ENCODE results near the gene RASSF3.
"Not testable (repeated sequence)": the region's sequence is repeated elsewhere in the genome, so short reads cannot be mapped to it uniquely, and the experiment has no call there.

The RASSF3 gene

DNA sequence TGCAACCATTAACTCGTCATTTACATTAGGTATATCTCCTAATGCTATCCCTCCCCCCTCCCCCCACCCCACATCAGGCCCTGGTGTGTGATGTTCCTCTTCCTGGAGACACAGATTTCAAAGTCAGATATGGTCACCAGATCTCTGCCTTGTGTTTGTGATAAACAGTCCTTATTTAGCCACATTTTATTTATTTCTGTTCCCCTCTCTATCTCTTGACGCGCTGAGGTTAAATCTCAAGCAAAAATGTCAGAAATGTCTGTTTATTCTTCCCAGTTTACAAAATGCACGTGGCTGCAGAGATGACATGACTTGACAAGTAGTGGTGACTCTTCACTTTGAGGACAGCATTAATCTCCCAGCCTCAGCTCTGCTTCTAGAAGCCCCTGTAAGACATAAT, 11.5 kb upstream of the RASSF3 start:
- DNase-seq: no peak

GRCh38 chr12:64600164-64600561, 10.1 kb upstream of the RASSF3 start:
- no peak for DNase-seq

DNA sequence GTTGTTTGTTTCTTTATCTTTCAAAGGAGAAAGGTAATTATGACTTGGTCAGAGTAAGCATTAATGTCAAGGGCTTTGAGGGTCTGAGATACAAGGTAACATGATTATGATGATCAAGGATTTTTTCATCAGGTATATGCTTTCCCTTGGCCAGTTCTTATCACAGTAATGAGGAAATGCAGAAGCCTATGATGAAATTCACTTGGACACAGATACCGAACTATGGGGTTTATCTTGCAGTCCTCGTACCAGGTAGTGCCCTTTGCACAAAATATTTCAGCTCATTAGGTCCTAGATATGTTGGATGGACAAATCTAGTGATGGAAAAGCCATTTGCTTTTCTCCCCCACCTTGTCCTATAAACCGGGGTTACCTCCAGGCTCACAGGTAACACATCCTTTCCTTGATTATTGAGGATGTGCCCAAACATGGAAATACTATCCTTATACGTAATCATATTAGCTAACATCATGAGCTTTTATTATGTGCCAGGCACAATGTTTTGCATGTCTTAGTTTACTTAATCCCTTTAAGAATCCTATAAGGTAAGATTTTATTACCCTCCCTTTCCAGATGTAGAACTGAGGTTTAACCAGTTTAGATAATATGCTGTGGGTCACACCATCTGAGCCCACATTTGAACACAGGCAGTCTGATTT, 7.0 kb upstream of the RASSF3 start:
- DNase-seq: no peak

DNA sequence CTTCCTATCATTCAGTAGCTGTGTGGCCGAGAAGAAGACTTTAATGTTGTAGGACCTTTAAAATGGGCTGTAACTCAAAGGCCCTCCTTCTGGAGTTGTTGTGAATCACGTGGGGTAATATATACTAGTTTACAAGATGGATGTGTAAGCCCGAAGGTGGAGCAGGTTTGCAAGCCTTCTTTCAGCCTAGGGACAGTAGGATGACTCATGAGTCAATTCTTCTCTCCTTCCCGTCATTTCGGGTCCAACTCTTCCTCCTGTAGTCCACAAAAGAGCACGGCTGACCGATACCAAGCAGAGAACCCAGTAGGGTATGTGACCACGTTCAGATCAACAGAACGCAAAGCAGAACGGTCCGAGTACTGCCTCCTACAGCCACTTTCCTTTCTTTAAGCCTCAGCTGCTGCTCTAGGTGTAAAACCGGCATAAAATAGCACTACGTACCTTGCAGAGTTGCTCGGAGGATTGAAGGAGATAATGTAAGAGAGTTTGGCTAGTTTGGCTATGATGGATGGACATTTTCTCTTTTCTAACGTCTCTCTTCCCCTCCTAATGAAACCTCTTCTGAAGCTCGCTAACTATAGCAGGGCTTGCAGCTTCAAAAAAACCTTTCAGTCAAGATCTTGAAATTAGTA, 1.3 kb upstream of the RASSF3 start:
- peak; percentile 44 for DNase-seq

DNA sequence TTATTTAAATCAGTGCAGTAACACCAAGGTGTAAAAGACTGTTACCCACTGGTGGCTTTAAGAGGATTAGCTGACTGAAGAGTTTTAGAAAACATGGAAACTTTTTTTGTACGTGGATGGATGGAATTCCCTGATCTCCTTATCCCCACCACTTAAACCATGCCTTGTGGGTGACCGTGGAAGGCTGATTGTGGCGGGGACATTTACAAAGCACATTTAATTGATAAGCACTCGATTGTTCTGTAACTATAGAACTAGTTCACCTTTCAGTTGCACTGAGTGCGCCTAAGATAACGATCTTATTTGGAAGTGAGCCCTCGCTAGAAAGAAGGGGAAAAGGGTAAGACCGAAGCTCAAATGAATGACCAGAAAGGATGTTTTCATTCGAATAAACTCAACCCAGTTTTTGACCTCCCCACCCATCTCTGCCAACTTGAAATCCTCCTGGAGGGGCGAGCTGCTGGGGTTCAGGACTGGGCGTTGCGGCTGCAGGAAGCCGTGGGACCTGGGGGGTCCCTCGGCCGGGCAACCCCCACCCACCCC, 688 bp upstream of the RASSF3 start:
- no peak for DNase-seq

- peak; percentile 72 for DNase-seq
These were observed 505 bp downstream of the RASSF3 start for GRCh38 chr12:64610660-64611340.

- peak; percentile 39 for DNase-seq
These were observed 1.3 kb downstream of the RASSF3 start for GRCh38 chr12:64611341-64612284.

GRCh38 chr12:64612843-64613242, 2.5 kb downstream of the RASSF3 start:
- DNase-seq: no peak

- not testable (repeated sequence) for DNase-seq
These were observed 3.6 kb downstream of the RASSF3 start for GRCh38 chr12:64613775-64614398.

- DNase-seq: no peak
These were observed 5.9 kb downstream of the RASSF3 start for GRCh38 chr12:64616201-64616600.

- DNase-seq: no peak
These were observed 8.8 kb downstream of the RASSF3 start for GRCh38 chr12:64618953-64619590.

DNA sequence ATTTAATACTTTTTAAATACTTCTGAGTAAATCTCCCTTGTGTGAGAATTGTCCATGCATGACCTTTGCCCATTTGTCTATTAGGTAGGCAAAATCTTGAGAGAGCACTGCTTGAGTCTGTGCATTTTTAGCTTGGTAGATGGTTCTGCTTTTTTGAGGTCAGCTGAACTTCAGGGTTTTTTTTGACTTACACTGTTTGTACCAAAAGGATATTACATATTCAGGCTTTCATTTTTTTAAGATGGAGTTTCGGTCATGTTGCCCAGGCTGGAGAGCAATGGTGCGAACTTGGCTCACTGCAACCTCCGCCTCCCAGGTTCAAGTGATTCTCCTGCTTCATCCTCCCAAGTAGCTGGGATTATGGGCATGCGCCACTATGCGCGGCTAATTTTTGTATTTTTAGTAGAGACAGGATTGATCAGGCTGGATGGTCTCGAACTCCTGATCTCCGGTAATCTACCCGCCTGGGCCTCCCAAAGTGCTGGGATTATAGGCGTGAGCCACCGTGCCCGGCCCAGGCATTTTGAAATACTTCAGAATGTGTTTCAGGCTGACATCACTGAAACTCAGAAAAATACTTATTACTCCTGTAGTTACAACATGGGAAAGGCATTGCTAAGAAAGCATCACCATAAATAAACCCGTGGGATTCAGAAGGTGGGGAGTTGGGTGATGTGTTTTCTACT, 11.1 kb downstream of the RASSF3 start:
- no peak for DNase-seq

DNA sequence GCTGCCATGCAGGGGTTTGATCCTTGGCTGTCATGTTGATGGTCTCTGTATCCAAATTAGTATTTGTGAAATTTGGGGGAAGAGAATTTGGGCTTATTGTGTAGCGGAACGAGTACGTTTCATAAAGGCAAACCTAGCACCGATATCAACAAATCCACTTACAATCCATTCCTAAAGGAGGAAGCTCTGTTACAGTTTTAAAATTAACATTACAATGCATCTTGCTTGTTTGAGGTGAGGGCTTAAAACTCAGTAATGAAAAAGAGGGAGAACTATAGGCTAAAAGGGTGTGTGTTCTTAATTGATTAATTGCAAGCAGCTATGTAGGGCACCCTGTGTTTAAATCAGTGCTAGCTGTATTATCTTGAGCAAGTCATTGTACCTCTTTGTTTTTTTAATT, 13.7 kb downstream of the RASSF3 start:
- DNase-seq: no peak

- peak; percentile 38 for DNase-seq
These were observed 15.2 kb downstream of the RASSF3 start for GRCh38 chr12:64625243-64626077.

GRCh38 chr12:64626588-64626987, 16.3 kb downstream of the RASSF3 start:
- not testable (repeated sequence) for DNase-seq

- no peak for DNase-seq
These were observed 17.5 kb downstream of the RASSF3 start for GRCh38 chr12:64627771-64628170.

GRCh38 chr12:64631197-64631596, 20.9 kb downstream of the RASSF3 start:
- no peak for DNase-seq

- no peak for DNase-seq
These were observed 23.0 kb downstream of the RASSF3 start for GRCh38 chr12:64633011-64633939.

DNA sequence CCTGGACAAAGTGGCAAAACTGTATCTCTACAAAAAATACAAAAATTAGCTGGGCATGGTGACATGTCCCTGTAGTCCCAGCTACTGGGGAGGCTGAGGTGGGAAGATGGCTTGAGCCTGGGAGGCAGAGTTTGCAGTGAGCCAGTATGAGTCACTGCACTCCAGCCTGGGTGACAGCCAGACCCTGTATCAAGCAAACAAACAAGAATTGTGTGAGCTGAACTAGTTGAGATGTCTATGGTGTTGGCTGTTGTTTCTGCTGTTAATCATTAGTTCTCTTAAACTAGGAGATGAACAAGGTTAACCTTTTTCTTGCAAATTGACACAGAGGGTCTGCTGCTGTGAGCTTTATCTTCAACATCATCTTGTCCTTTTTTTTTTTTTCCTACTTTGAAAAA, 23.6 kb downstream of the RASSF3 start:
- no peak for DNase-seq
